ENCODE data around the gene WDR46. TPM values are rescaled to one million over a fixed set of nuclear protein-coding genes. Genes with fewer than 3 reads are reported as not detected.

The WDR46 gene
- total RNA-seq, 2 donors from 2014 or later, result 19.0 to 31.6 TPM

DNA sequence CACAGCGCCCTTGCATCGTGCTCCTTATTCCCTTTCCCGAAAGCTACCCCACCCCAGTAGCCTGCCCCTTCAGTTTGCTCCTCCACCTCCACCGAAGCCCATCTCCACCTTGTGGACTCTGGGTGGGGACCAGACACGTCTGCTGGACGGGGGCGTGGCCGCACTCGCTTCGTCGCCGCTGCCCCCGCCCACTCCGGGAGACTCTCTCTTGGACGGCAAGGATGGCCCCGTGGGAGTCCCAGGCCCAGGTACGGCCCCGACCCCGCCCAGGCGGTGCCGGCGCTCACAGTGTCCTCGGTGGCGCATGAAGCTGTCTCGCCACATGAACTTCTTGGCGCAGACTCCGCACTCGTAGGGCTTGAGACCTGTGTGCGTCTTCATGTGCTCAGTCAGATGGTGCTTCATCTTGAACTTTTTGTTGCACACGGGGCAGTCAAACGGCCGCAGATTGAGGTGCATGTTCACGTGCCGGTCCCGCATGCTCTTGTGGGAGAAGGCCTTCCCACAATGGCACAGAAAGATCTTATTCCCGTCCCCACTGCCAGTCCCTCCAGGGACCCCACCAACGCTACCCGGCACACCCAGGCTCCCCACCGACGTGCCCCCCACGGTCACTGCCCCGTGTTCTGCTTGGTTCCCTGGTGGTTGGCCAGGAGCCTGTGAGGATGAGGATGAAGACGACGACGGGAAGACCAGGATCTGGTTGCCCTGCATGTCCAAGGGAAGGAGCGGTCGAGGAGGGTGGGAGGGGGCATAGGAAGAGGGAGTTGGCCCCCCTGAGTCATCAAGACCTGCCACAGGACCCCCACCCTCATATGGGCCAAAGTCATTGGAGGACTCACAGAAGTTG, 26.1 kb upstream of the WDR46 start:
- ATAC-seq, result peak in 1 of 2 donors; percentile 4
- intact Hi-C loops (cut with DNase I), result no loop called here
- DNase-seq, result peak; percentile 58

DNA sequence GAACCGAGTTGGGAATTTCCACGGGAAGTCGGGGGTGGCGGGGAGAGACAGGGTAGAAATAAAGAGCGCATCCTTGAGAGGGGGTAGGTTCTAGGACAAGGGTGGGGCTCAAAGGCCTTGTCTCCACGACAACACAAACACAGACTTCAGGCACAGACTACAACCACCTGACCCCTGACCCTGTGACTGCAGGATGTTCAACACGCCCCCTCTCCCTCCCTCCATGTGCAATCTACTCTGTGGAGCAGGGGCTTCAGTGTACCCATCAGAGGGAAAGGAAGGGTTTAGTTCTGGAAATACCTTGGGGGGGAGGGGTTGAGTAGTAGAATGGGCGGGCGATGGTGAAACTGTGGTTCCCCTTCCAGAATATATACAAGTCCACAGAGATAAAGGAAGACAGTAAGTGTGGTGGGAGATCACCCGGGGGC, 25.5 kb upstream of the WDR46 start:
- DNase-seq (peak; percentile 81), ATAC-seq (peak; percentile 10 to 53)
- intact Hi-C loops (cut with DNase I), result no loop called here

DNA sequence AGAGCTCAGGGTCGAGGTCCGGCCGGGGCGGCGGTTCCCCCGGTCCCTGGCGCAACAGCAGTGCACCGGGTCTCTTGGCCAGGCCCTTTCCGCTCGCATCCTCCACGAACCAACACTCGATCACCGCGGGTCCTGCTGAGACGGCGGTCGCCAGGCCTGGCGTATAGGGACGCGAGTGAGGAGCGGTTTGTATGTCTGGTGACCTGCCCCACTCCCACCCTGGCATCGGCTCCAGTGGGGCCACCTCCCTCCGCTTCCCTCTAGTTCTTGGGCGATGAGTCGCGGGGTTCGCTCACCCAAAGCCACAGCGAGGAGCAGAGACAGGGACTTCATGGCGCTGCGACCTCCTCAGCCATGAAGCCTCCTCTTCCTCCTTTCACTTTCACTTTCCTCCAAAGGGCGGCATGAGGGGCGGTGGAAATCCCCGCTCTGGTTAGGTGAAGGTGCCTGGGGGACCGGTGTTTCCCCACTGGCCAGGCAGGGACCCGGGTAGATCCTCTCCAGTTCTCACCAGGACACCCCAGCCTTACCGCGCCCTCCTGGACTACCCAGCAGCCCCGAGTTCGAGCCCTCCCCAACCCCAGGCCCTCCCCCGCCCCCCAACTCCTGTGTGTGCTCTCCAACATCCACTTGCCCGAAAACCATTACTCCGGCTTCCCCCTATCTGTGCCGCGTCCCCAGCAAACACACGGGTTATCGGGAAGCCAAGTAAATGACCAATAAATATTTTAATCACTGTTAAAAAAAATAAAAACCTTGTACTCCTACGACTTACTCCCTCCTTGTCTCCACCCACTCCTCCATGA, 24.9 kb upstream of the WDR46 start, which contains the start of gene TAPBP:
TAPBP (minus strand) TSS at position 370 of the 806 bp plus-strand sequence; CDS start at position 333, 37 bp downstream.
- DNase-seq, result peak; percentile 67
- peak; percentile 14 to 20 for ATAC-seq
- intact Hi-C loops (cut with DNase I), result no loop called here

DNA sequence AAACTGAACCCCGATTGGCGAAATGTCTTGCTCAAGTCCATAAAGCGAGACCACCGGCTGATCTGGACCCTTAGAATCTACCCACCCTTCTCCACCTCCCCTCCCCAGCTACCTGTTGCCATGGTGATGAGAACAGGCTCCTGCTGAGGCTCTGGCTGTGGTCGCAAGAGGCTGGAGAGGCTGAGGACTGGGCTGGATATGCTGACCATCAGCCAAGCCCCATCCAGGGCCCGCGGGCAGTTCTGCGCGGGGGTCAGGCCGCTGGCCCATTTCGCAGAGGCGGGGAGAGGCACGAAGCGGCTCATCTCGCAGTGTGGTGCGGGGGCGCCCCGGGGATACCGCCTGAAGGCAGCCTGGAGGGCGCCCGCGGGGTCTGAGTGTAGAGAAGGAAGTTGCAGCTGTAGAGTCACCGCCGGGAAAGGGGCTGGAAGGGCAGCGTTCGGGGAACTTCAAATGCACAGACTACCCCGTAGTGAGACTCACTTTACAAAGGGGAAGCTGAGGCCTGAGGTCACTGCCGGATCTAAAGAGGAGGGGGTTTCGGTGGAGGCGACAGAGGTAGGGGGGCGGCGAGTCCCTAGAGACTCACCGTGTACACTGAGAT, 24.2 kb upstream of the WDR46 start:
- ATAC-seq, result peak; percentile 2 to 6
- intact Hi-C loops (cut with DNase I), result no loop called here
- DNase-seq, result peak; percentile 66

DNA sequence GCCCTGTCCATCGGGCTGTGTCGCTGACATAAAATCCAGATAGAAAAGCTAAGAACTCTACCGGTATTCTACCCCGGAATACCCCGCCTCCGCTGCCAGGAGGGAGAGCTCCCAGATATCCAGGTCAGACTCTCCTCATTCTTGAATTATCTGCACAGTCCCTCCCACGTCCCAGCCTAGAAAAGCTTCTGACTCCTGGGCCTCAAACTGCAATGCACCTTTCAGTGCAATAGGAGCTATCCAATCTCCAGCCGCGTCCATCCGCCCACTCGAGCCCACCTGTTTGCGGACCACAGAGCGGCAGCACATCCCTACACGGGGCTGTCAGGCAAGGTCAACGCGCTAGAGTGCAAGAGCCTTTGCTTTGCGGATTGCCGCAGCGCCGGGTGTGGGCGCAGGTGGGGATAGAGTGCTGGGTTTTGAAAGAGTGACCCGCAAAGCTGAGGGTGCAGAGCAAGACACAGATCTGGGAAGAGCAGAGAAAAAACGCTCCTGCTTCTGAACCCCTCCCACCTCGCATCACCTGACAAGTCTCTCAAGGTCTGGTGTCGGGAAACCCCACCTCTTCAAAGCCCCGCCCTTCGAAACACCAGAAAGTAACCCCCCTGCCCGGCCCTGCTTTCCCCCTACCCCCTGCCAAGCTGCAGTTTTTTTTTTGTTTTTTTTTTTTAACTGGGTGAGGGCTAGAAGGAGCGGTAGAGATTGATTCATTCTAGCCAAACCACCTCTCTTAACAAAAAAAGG, 23.5 kb upstream of the WDR46 start:
- intact Hi-C loops (cut with DNase I), result no loop called here
- ATAC-seq, result peak; percentile 24 to 35
- DNase-seq, result peak; percentile 74

DNA sequence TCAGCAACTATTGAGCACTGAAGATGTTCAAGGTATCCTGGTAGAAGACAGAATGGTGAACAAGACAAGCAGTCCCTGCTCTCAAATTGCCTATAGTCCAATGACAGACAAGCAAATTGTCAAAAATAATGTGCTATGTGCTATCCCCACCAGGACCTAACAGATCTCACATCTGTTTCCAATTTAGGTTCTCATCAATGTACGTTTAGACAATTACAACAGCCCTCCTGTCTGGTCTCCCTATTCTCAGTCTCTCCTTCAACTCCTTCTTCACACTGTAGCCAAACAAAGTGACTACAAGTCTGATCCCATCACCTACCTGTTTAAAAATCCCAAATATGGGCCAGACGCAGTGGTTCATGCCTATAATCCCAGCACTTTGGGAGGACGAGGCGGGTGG, 17.3 kb upstream of the WDR46 start:
- ATAC-seq (no peak), DNase-seq (no peak)
- intact Hi-C loops (cut with DNase I), result no loop called here

DNA sequence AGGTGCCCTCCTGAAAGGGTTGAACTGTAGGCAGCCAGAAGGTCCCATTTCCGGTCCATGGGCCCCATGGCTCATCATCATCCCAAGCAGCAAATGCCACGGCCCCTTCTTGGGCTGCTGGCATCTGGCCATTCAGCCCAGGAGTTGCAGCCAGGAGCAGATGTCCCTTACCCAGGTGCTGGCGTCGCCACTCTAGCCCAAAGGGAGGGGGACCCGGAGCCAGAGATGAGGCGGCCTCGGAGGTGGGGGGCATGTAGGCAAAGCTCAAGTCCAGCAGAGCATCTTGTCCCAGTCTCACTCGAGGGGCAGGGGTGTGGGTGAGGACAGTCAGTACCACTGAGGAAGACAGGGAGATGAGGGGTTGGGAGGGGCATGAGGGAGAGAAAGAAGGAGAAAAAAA, 16.0 kb upstream of the WDR46 start:
- DNase-seq (no peak), ATAC-seq (no peak)
- intact Hi-C loops (cut with DNase I), result no loop called here

DNA sequence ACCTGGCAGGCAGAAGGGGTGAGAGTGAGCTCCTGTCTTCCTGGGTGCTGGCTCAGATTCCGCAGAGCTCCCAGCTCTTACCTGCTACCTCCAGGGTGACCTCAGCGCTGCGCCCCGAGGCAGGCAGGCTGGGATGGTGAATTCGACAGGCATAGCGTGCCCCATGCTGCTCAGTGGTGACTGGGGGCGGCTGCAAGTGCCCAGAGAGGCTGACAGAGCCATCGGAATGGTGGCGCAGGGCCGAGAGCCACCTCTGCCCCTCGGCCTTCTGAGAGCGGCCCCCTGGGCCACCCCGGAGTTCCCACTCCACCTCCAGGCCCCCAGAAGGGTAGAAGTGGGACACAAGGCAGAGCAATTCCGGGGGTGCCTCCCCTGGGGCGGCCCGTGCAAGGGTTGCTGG, 15.2 kb upstream of the WDR46 start:
- intact Hi-C loops (cut with DNase I), result no loop called here
- DNase-seq, result no peak

DNA sequence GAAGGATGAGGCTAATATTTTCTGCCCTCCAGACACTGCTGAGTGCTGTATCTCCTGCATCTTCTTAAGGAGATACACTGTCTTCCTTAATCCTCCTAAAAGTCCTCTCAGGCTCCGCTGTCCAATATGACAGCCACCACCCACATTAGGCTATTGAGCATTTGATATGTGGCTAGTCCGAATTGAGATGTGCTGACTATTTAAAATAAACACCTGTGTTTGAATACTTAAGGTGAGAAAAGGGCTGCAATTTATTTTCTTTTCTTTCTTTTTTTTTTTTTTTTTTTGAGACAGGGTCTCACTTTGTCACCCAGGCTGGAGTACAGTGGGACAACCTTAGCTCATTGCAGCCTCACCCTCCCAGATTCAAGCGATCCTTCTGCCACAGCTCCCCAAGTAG, 12.8 kb upstream of the WDR46 start:
- ATAC-seq (no peak), DNase-seq (no peak)
- intact Hi-C loops (cut with DNase I), result no loop called here

More for the DNA sequence above, 15.2 kb upstream of the WDR46 start:
- no peak for ATAC-seq

DNA sequence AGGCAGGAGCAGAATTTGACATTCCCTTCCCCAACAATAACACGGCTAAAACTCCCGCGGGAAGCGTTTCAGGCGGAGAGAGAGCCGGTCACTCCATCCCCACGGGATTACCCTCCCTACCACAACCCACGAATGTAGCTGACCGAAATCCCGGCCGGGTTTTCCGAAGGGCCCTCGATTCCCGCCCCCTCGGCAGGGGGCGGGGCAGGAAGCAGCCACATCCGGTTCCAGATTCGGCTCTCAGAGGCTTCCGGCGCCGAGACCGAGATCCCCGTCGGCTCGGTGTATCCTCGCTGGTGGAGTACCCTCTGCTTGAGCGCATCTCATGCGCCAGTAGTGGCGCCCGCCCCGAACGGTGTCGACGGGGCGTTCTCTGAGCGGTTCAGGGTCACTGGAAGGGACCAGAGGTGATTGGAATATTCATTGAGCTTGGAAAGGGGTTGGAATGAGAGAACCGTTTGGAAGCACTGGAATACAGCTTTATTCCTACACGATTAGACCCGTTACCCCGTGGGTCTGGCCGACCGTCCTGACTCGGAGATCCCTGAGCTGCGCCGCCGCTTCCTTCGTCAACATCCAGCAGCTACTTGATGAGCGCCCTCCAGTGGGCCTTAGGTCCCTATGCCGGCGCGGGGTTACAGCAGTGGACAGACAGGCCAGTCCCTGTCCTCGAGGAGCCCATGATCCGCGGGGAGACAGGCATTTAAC, 10.4 kb upstream of the WDR46 start:
- ATAC-seq, result peak; percentile 76 to 84

DNA sequence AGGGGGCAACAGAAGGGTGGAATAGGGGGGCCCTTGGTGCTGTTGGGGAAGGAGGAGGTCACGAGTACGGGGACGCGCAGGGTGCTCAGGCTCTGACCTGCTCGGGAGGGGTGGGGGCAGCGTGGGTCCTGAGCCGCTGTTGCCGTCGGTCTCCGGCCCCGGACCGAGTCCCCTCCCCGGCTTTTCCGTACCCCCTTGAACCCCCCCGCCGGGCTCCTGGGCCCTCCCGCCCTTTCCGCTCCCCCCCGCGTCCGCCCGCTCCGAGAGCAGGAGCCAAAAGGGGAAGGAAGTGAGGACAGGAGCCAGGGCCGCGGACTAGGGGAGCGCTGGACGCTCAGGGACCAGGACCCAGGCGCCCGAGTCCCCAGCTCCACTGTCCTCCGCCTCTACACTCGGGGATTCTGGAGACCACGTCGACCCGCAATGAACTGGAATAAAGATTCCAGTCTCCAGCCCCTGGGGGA, 9.8 kb upstream of the WDR46 start, which contains the start of gene RGL2:
RGL2 (minus strand) TSS at position 170 of the 464 bp plus-strand sequence. CDS start 332 bp downstream, outside the sequence.
- intact Hi-C loops (cut with DNase I), result no loop called here
- DNase-seq, result peak; percentile 91
- ATAC-seq, result peak; percentile 77 to 81

More for the DNA sequence above, 10.4 kb upstream of the WDR46 start:
- peak; percentile 95 for DNase-seq
- intact Hi-C loops (cut with DNase I), result no loop called here

DNA sequence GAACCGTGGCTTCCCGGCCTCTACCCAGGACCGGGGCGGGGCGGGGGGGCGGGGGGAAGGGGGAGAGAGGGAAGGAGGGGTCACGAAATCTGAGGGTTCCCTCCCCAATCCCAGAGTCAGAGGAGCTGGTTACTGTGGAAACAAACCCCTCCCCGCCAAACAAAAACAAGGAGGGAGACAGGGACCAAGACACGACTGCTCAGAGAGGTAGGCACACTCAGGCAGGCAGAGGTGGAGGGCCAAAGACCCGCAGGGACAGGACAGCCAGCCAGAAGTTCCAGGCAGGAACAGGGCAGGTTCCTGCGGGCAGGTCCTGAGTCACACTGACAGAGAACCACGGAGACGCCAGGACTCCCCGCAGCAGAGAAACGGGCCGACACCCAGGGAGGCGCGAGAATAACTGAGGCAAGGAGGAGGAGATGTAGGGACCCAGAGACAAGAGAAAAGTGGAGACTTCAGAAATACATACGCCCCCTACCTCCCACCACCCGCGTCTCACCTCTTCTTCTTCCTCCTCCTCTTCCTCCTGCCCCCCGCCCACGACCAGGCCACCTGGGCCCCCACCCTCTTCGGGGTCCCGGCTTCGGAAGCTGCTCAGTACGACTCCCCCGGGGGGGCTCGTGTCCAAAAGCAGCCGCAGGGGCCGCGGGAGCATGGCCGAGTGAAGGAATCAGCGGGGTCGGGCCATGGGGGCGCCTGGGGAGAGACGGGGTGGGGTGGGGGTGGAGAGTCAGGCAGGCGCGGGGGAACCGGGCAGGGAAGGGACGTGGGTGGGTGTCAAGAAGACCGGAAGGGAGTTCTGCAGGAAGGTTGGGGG, 9.1 kb upstream of the WDR46 start:
- ATAC-seq, result peak; percentile 42 to 64
- peak; percentile 80 for DNase-seq
- intact Hi-C loops (cut with DNase I), result no loop called here

DNA sequence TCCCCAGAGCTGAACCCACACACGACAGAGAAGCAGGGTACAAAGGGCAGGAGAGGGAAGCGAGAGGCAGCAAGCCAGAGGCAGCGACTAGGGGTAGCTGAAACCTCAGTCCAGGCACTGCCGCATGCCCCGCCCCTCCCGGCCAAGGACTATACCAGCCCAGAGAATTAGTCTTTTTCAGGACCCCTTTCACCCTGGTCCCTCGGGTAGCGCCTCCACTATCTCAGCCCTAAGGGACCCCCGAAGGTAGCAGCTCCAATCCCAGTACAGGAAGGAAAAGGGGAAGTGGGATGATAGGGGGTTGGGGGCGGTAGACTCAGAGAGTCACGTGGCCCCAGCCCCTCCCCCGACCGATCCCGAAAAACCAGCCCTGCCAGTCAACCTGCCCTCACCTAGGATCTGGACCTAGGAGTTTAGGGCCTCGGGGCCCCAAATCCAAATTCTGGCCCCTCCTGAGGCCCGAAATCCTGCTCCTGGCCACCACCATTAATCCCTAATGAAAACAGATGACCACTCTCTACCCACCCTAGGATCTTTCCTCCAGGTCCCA, 8.4 kb upstream of the WDR46 start:
- peak; percentile 52 for DNase-seq
- intact Hi-C loops (cut with DNase I), result no loop called here
- ATAC-seq, result peak in 1 of 2 donors; percentile 2

DNA sequence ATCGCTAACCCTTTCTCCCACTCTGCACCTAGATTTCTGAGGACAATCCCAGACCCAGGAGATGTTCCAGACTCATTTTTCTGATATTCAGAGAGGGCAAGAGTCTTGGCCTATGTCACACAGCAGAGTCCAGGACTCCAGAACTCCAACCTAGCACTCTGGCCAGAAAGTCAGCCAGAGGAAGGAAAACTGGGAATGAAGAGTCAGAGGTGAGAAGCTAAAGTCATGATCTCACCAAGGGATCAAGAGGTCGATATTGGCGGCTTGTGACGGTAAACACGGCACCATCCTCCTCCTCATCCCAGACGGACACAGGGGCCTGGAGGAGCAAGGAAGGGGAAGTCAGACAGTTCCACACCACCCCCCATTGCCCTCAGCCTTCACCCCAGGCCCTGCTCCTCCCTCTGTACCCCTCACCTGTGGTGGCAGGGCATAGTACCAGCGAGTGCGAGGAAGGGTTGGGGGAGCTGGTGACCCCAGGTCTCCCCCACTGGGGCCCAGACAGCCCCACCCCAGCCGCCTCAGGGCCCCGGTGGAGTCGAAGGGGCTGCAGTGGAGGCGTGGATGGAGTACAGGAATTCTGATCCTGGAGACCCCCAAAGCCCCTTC, 7.9 kb upstream of the WDR46 start:
- intact Hi-C loops (cut with DNase I), result no loop called here
- no peak for ATAC-seq
- DNase-seq, result no peak

DNA sequence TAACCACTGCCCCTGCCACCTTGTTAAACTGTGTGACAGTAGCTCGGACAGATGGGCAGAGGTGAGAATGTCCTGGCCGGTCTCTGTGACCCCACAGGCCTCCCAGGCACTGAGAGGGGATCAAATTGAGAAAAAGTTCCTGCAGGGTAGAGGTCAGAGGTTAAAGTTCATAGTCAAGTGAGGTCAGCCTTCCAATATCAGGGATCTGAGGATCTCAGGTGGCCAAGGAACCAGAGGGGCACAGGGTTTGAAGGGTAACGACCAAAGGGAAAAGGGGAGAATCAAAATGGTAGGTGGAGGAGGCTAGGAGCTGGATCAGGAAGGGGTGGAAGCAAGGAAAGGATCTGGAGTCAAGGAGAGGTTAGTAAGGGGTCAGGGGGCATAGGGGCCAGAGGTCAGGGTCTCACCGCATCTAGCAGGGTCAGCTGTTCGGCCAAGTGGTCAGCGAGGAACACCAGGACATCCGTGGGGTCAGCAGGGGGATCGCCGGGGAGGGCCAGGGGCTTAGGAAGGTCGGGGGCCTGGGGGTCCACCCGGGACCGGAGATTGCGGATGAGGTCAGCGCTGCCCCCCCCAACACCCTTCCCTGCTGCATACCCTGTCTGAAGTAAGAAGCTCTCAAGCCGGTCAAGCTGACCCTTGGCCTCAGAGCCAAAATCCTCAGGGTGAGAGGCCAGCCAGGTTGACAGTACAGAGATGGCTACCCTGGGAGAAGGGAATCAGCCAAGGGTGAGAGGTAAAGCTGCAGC, 6.8 kb upstream of the WDR46 start:
- DNase-seq, result no peak

More for the DNA sequence above, 6.8 kb upstream of the WDR46 start:
- intact Hi-C loops (cut with DNase I), result no loop called here
- ATAC-seq, result no peak
